ENCODE data around the gene STX1B. TPM values are rescaled to one million over a fixed set of nuclear protein-coding genes. Genes with fewer than 3 reads are reported as not detected.

STX1B gene
- total RNA-seq, 4 donors from 2014 or later: 0.47 to 1.9 (median 1.0) TPM

- DNase-seq (ENCODE audit: low spot score) (no peak), ATAC-seq (ENCODE audit: low FRiP score) (no peak)
- TF ChIP-seq CTCF (IDR thresholded peaks at IDR 0.05): no peak
Measured at GRCh38 chr16:31001507-31002249, 8.8 kb downstream of the STX1B start.

GRCh38 chr16:31000671-31001382 is 9.6 kb downstream of the STX1B start:
- ATAC-seq (ENCODE audit: low FRiP score): no peak

GRCh38 chr16:30998852-30999761 is 11.3 kb downstream of the STX1B start:
- DNase-seq (ENCODE audit: low spot score): no peak
- no peak for ATAC-seq (ENCODE audit: low FRiP score)
- TF ChIP-seq CTCF (IDR thresholded peaks at IDR 0.05): no peak

More at GRCh38 chr16:31000671-31001382, 9.6 kb downstream of the STX1B start:
- no peak for TF ChIP-seq CTCF (IDR thresholded peaks at IDR 0.05)
- DNase-seq (ENCODE audit: low spot score): no peak

- ATAC-seq (ENCODE audit: low FRiP score): peak; percentile 61
- DNase-seq (ENCODE audit: low spot score): peak; percentile 42
Measured at GRCh38 chr16:30997725-30998711, 12.4 kb downstream of the STX1B start.

GRCh38 chr16:30996985-30997724 is 13.3 kb downstream of the STX1B start:
- no peak for TF ChIP-seq CTCF (IDR thresholded peaks at IDR 0.05)

More at GRCh38 chr16:30997725-30998711, 12.4 kb downstream of the STX1B start:
- TF ChIP-seq CTCF (IDR thresholded peaks at IDR 0.05): no peak

More at GRCh38 chr16:30996985-30997724, 13.3 kb downstream of the STX1B start:
- DNase-seq (ENCODE audit: low spot score): peak; percentile 77
- peak; percentile 89 for ATAC-seq (ENCODE audit: low FRiP score)

Data from omental fat pad (tissue), 4 donors.